Left ventricle myocardium inferior (tissue), 1 donor: ENCODE measurements around the gene TMEM163. TPM values are rescaled to one million over a fixed set of nuclear protein-coding genes. Genes with fewer than 3 reads are reported as not detected.

ENCODE experiments used
- DNase-seq: peaks from one replicate; pipeline ENCODE4 v3.0.0-alpha.2; 2020
- H3K27ac ChIP-seq: fragments of 200-600 bp; replicated peaks from 2 replicates; pipeline ENCODE4 v1.8.0; 2021
- H3K27me3 ChIP-seq: fragments of 200-600 bp; 2 replicates; pipeline ENCODE4 v1.8.0; 2021; ENCODE audit warnings: low read depth
- H3K36me3 ChIP-seq: fragments of 200-600 bp; 2 replicates; pipeline ENCODE4 v1.8.0; 2021
- H3K4me1 ChIP-seq: fragments of 200-600 bp; 2 replicates; pipeline ENCODE4 v1.8.0; 2021
- H3K4me3 ChIP-seq: fragments of 200-600 bp; 2 replicates; pipeline ENCODE4 v1.8.0; 2021; ENCODE audit warnings: mild to moderate bottlenecking, moderate library complexity
- H3K9me3 ChIP-seq: fragments of 200-600 bp; replicated peaks from 2 replicates; pipeline ENCODE4 v1.8.0; 2021
- intact Hi-C: fragments of 100-400 bp; cut with micrococcal nuclease; formaldehyde crosslinking; loops from one replicate; pipeline ENCODE4 v1.11.0; 2022
- total RNA-seq: library from RNA; stranded (reverse); fragmentation: NEBNext Ultra II Directional; extraction: Animal tissue kit (Norgen Biotek cat#: 25700); gene quantifications from one replicate; pipeline ENCODE4 v1.2.1, GENCODE V29; 2021
- TF ChIP-seq, protein P1 (sequence below): fragments of 200-600 bp; IDR thresholded peaks from 2 replicates; pipeline ENCODE4 v1.8.0; 2021; ENCODE audit warnings: antibody characterized with exemption, mild to moderate bottlenecking, borderline replicate concordance
- donor health status: DM: no; HTN: yes; CAD: no; lungs with severe emphysema.

The TMEM163 gene
- total RNA-seq, 1 donor from 2014 or later = 0.22 TPM

DNA sequence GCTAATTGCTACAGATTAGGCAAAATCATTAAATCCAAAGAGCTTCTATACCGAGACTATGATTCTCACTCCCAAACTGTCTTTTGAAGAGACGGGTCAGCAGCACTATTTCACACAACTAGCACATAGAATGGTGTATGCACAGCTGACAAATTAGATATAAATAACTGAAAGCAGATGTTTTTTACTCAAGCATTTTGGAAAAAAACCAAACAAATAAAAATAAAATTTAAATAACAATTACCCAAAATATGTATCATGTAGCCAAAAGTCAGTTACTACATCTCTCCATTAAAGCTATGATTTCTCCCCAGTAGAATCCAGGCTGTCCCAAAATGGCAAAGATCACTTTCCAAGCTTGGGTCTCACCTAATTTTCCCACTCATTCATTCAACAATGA is 107.9 kb downstream of the TMEM163 start:
- no peaks in the 10 kb centered on the region for H3K36me3 ChIP-seq
- H3K27ac ChIP-seq = no peak overlapping the region
- DNase-seq = no peak
- no peak overlapping the region for H3K4me3 ChIP-seq
- TF ChIP-seq, protein P1, sequence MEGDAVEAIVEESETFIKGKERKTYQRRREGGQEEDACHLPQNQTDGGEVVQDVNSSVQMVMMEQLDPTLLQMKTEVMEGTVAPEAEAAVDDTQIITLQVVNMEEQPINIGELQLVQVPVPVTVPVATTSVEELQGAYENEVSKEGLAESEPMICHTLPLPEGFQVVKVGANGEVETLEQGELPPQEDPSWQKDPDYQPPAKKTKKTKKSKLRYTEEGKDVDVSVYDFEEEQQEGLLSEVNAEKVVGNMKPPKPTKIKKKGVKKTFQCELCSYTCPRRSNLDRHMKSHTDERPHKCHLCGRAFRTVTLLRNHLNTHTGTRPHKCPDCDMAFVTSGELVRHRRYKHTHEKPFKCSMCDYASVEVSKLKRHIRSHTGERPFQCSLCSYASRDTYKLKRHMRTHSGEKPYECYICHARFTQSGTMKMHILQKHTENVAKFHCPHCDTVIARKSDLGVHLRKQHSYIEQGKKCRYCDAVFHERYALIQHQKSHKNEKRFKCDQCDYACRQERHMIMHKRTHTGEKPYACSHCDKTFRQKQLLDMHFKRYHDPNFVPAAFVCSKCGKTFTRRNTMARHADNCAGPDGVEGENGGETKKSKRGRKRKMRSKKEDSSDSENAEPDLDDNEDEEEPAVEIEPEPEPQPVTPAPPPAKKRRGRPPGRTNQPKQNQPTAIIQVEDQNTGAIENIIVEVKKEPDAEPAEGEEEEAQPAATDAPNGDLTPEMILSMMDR = no peak
- no peaks in the 10 kb centered on the region for H3K27me3 ChIP-seq
- intact Hi-C loops = no loop called here
- no peaks in the 10 kb centered on the region for H3K4me1 ChIP-seq
- H3K9me3 ChIP-seq = peaks cover 24% of the 10 kb centered on the region

DNA sequence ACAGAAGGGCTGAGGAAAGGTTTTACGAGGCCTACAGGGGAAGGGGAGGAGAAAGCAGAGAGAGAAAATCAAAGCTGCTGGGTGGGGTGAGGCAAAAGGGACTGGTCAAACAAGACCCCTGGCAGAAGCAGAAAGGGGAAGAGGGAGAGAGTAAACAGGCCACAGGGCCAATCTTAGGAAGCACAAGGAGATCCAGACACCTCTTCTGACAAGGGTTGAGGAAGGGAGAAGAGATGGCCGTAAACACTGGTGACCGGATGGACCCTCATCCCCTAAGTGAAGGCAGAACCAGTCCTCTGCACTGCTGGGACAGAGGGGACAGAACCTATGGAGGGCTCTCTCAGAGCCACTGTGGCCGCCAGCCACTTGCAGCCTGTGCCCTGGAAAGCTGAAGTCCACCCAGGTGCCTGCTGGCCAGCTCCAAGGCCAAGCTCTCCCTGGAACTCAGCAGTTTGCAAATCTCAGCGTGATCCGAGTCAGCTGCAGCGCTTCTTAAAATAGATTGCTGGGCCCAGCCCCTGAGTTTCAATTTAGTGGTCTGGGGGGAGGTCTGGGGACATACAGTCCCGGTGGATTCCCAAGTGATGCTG is 108.8 kb downstream of the TMEM163 start:
- intact Hi-C loops = no loop called here
- DNase-seq = no peak
- no peak overlapping the region for H3K27ac ChIP-seq
- H3K4me3 ChIP-seq = no peak overlapping the region
- peaks cover 24% of the 10 kb centered on the region for H3K9me3 ChIP-seq
- TF ChIP-seq, protein P1 = no peak
- peaks cover 6% of the 10 kb centered on the region for H3K27me3 ChIP-seq
- H3K36me3 ChIP-seq = no peaks in the 10 kb centered on the region
- H3K4me1 ChIP-seq = no peaks in the 10 kb centered on the region

- DNase-seq = no peak
- Histone ChIP-seq H3K27me3 (peaks cover 42% of the 10 kb centered on the region), H3K27ac (no peak overlapping the region), H3K36me3 (no peaks in the 10 kb centered on the region), H3K9me3 (peaks cover 5% of the 10 kb centered on the region), H3K4me1 (no peaks in the 10 kb centered on the region), H3K4me3 (no peak overlapping the region)
- TF ChIP-seq, protein P1 = no peak
- intact Hi-C loops = no loop called here
Observed at GRCh38 chr2:134603966-134604365, 114.8 kb downstream of the TMEM163 start.

- no peak for DNase-seq
- Histone ChIP-seq H3K27me3 (peaks cover 47% of the 10 kb centered on the region), H3K4me1 (no peaks in the 10 kb centered on the region), H3K27ac (no peak overlapping the region), H3K4me3 (no peak overlapping the region), H3K9me3 (peaks cover 6% of the 10 kb centered on the region), H3K36me3 (no peaks in the 10 kb centered on the region)
- TF ChIP-seq, protein P1 = no peak
- intact Hi-C loops = no loop called here
Observed at GRCh38 chr2:134602666-134603065, 116.1 kb downstream of the TMEM163 start.

DNA sequence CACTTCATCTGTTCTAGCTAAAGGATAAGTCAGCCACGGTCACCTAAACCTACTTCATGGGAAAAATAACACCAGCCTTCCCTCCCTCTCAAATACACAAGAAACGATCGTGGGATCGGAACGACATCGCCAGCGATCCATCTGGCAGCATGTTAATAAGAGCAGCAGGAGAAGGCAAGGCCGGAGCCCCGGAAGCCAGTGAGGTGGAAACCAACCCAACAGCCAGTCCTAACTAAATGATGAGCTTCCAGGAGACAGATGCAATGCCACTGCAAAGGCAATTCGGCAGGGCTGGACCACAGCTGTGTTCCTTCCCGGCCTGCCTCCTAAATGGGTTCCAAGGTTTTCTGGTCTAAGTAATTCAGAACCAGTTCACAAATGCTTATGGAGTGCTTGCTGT is 117.5 kb downstream of the TMEM163 start:
- TF ChIP-seq, protein P1 = no peak
- Histone ChIP-seq H3K4me3 (no peak overlapping the region), H3K4me1 (no peaks in the 10 kb centered on the region), H3K27ac (no peak overlapping the region), H3K36me3 (no peaks in the 10 kb centered on the region), H3K27me3 (peaks cover 47% of the 10 kb centered on the region), H3K9me3 (peaks cover 6% of the 10 kb centered on the region)
- DNase-seq = no peak
- intact Hi-C loops = no loop called here
